T-helper 17 cell (primary cell): ENCODE results near the gene ACVR1B. TPM values are rescaled to one million over a fixed set of nuclear protein-coding genes. Genes with fewer than 3 reads are reported as not detected.

ENCODE experiments used
- ATAC-seq: fragments of 150-1000 bp; cut with Tn5 transposase; 2 replicates; pipeline ENCODE4 v1.10.0; 2021; ENCODE audit warnings: mild to moderate bottlenecking, moderate library complexity
- DNase-seq, 3 donors: peaks; one replicate each; pipeline versions ENCODE4 v3.0.0 to v3.0.0-alpha.2; 2020 to 2021
- H3K9me3 ChIP-seq: one replicate; pipeline ENCODE4 v1.7.0; 2013; ENCODE audit warnings: low read length, mild to moderate bottlenecking; ENCODE audit not compliant: control insufficient read depth, poor library complexity, severe bottlenecking
- H3K27ac Mint-ChIP-seq: one replicate; pipeline ENCODE4 v1.8.0; 2022; ENCODE audit warnings: mild to moderate bottlenecking, moderate library complexity, mixed read lengths
- H3K27me3 Mint-ChIP-seq: one replicate; pipeline ENCODE4 v1.8.0; 2022; ENCODE audit warnings: mixed read lengths
- H3K36me3 Mint-ChIP-seq: one replicate; pipeline ENCODE4 v1.8.0; 2022; ENCODE audit warnings: low read depth, mixed read lengths
- H3K4me1 Mint-ChIP-seq: one replicate; pipeline ENCODE4 v1.8.0; 2022; ENCODE audit warnings: mild to moderate bottlenecking, mixed read lengths
- H3K4me3 Mint-ChIP-seq: one replicate; pipeline ENCODE4 v1.8.0; 2022; ENCODE audit warnings: mild to moderate bottlenecking, moderate library complexity, mixed read lengths
- total RNA-seq, 4 donors: library from RNA in 2 of 4; stranded (reverse) in 2 of 4; gene quantifications; one replicate each; pipeline ENCODE4 v1.2.3 and lab custom pipeline; 2022 to 2026

The ACVR1B gene
- total RNA-seq, 2 donors from 2014 or later, result 6.5 to 8.7 TPM

- Mint-ChIP-seq H3K27ac (peak overlapping the region; percentile 67), H3K27me3 (no peaks in the 10 kb centered on the region), H3K4me1 (peaks cover 12% of the 10 kb centered on the region), H3K4me3 (no peak overlapping the region), H3K36me3 (peaks cover 2% of the 10 kb centered on the region)
- no peaks in the 10 kb centered on the region for H3K9me3 ChIP-seq
- DNase-seq, result no peak
- ATAC-seq, result no peak
Observed at GRCh38 chr12:51922762-51923505, 28.6 kb upstream of the ACVR1B start.

GRCh38 chr12:51923506-51924365 lies 27.8 kb upstream of the ACVR1B start:
- H3K27me3 Mint-ChIP-seq, result no peaks in the 10 kb centered on the region
- ATAC-seq (peak; percentile 90), DNase-seq (peak; percentile 27 to 59 (median 48))
- no peaks in the 10 kb centered on the region for H3K9me3 ChIP-seq
- H3K27ac Mint-ChIP-seq, result peak overlapping the region; percentile 67
- H3K4me1 Mint-ChIP-seq, result peaks cover 12% of the 10 kb centered on the region
- peak overlapping the region; percentile 52 for H3K4me3 Mint-ChIP-seq
- peaks cover 2% of the 10 kb centered on the region for H3K36me3 Mint-ChIP-seq

- Mint-ChIP-seq H3K36me3 (peaks cover 2% of the 10 kb centered on the region), H3K27me3 (peaks cover 7% of the 10 kb centered on the region), H3K4me3 (peak overlapping the region; percentile 5), H3K4me1 (peaks cover 12% of the 10 kb centered on the region), H3K27ac (no peak overlapping the region)
- DNase-seq (no peak), ATAC-seq (no peak)
- H3K9me3 ChIP-seq, result no peaks in the 10 kb centered on the region
Observed at GRCh38 chr12:51924551-51925319, 26.8 kb upstream of the ACVR1B start.

- DNase-seq (no peak), ATAC-seq (no peak)
- H3K9me3 ChIP-seq, result no peaks in the 10 kb centered on the region
- Mint-ChIP-seq H3K36me3 (no peaks in the 10 kb centered on the region), H3K27me3 (peaks cover 7% of the 10 kb centered on the region), H3K4me3 (peak overlapping the region; percentile 5), H3K27ac (no peak overlapping the region), H3K4me1 (peaks cover 10% of the 10 kb centered on the region)
Observed at GRCh38 chr12:51925346-51926063, 26.0 kb upstream of the ACVR1B start.

GRCh38 chr12:51926064-51926632 lies 25.4 kb upstream of the ACVR1B start:
- no peak for DNase-seq
- peaks cover 10% of the 10 kb centered on the region for H3K4me1 Mint-ChIP-seq
- H3K4me3 Mint-ChIP-seq, result no peak overlapping the region
- no peak overlapping the region for H3K27ac Mint-ChIP-seq
- no peak for ATAC-seq
- no peaks in the 10 kb centered on the region for H3K9me3 ChIP-seq
- peaks cover 7% of the 10 kb centered on the region for H3K27me3 Mint-ChIP-seq
- H3K36me3 Mint-ChIP-seq, result no peaks in the 10 kb centered on the region

- no peaks in the 10 kb centered on the region for H3K9me3 ChIP-seq
- Mint-ChIP-seq H3K4me1 (peaks cover 10% of the 10 kb centered on the region), H3K27me3 (peaks cover 10% of the 10 kb centered on the region), H3K27ac (no peak overlapping the region), H3K4me3 (no peak overlapping the region), H3K36me3 (no peaks in the 10 kb centered on the region)
- ATAC-seq (peak; percentile 49), DNase-seq (peak in 1 of 3 donors; percentile 38)
Observed at GRCh38 chr12:51926718-51927117, 24.8 kb upstream of the ACVR1B start.

- H3K9me3 ChIP-seq, result no peaks in the 10 kb centered on the region
- H3K4me1 Mint-ChIP-seq, result peaks cover 2% of the 10 kb centered on the region
- ATAC-seq, result no peak
- DNase-seq, result no peak
- H3K4me3 Mint-ChIP-seq, result no peak overlapping the region
- no peaks in the 10 kb centered on the region for H3K36me3 Mint-ChIP-seq
- no peak overlapping the region for H3K27ac Mint-ChIP-seq
- H3K27me3 Mint-ChIP-seq, result peaks cover 26% of the 10 kb centered on the region
Observed at GRCh38 chr12:51932218-51933076, 19.1 kb upstream of the ACVR1B start.

GRCh38 chr12:51934080-51934479 lies 17.4 kb upstream of the ACVR1B start:
- H3K4me1 Mint-ChIP-seq, result peaks cover 2% of the 10 kb centered on the region
- DNase-seq (no peak), ATAC-seq (no peak)
- H3K36me3 Mint-ChIP-seq, result no peaks in the 10 kb centered on the region
- H3K27me3 Mint-ChIP-seq, result peaks cover 26% of the 10 kb centered on the region
- no peaks in the 10 kb centered on the region for H3K9me3 ChIP-seq
- H3K4me3 Mint-ChIP-seq, result no peak overlapping the region
- no peak overlapping the region for H3K27ac Mint-ChIP-seq

- no peak for ATAC-seq
- H3K4me1 Mint-ChIP-seq, result peaks cover 2% of the 10 kb centered on the region
Observed at GRCh38 chr12:51937926-51938325, 13.6 kb upstream of the ACVR1B start.

GRCh38 chr12:51938726-51939125 lies 12.8 kb upstream of the ACVR1B start:
- H3K27ac Mint-ChIP-seq, result no peak overlapping the region
- peaks cover 3% of the 10 kb centered on the region for H3K36me3 Mint-ChIP-seq
- no peak overlapping the region for H3K4me3 Mint-ChIP-seq
- no peaks in the 10 kb centered on the region for H3K9me3 ChIP-seq
- peaks cover 26% of the 10 kb centered on the region for H3K27me3 Mint-ChIP-seq
- no peak for DNase-seq
- ATAC-seq, result no peak
- H3K4me1 Mint-ChIP-seq, result peaks cover 2% of the 10 kb centered on the region

More at GRCh38 chr12:51937926-51938325, 13.6 kb upstream of the ACVR1B start:
- DNase-seq, result no peak
- no peaks in the 10 kb centered on the region for H3K9me3 ChIP-seq
- Mint-ChIP-seq H3K4me3 (no peak overlapping the region), H3K27me3 (peaks cover 26% of the 10 kb centered on the region), H3K36me3 (peaks cover 3% of the 10 kb centered on the region), H3K27ac (no peak overlapping the region)

GRCh38 chr12:51941011-51941581 lies 10.4 kb upstream of the ACVR1B start:
- Mint-ChIP-seq H3K27me3 (peaks cover 12% of the 10 kb centered on the region), H3K4me1 (peaks cover 2% of the 10 kb centered on the region), H3K27ac (no peak overlapping the region), H3K4me3 (no peak overlapping the region), H3K36me3 (peaks cover 3% of the 10 kb centered on the region)
- ATAC-seq, result no peak
- no peaks in the 10 kb centered on the region for H3K9me3 ChIP-seq
- DNase-seq, result no peak
